ENCODE measurements around the gene DTWD1. TPM values are rescaled to one million over a fixed set of nuclear protein-coding genes. Genes with fewer than 3 reads are reported as not detected.

The DTWD1 gene, protein sequence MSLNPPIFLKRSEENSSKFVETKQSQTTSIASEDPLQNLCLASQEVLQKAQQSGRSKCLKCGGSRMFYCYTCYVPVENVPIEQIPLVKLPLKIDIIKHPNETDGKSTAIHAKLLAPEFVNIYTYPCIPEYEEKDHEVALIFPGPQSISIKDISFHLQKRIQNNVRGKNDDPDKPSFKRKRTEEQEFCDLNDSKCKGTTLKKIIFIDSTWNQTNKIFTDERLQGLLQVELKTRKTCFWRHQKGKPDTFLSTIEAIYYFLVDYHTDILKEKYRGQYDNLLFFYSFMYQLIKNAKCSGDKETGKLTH
- total RNA-seq (ENCODE audit: low replicate concordance) = 16.5 and 29.6 TPM in 2 replicates

GRCh38 chr15:49620658-49621368 is at the start of gene DTWD1, which contains the start of gene FAM227B:
DTWD1 (plus strand) TSS chr15:49621048; CDS start chr15:49625168, 4,120 bp downstream.
FAM227B (minus strand) TSS chr15:49620818; CDS start chr15:49615171, 5,647 bp downstream.

Other genes starting within 250 kb of the DTWD1 start
- gene FGF7, start 197.8 kb upstream of the DTWD1 start, total RNA-seq (ENCODE audit: low replicate concordance) = 5.2 and 734 TPM in 2 replicates
- gene FAM227B, start 230 bp upstream of the DTWD1 start, total RNA-seq (ENCODE audit: low replicate concordance) = 2.1 and 4.4 TPM in 2 replicates